Central memory CD8-positive, alpha-beta T cell (primary cell): ENCODE data around the gene WDR45.
A peak's percentile ranks its signal among the peaks of the same experiment; 100 is the strongest.
"Not testable (repeated sequence)": the region's sequence is repeated elsewhere in the genome, so short reads cannot be mapped to it uniquely, and the experiment has no call there.

ENCODE experiments used
- ATAC-seq: fragments of 150-1000 bp; cut with Tn5 transposase; replicated peaks from 2 replicates; pipeline ENCODE4 v1.10.0; 2022; ENCODE audit warnings: mild to moderate bottlenecking, moderate FRiP score, moderate number of reproducible peaks; ENCODE audit not compliant: poor library complexity, severe bottlenecking; ENCODE audit errors: extremely low read depth
- DNase-seq, 2 donors: peaks; one replicate each; pipeline ENCODE4 v3.0.0; 2021; ENCODE audit warnings: low spot score in 2 of 2
- H3K27ac Mint-ChIP-seq: one replicate; pipeline ENCODE4 v1.8.0; 2022; ENCODE audit warnings: low read depth, mild to moderate bottlenecking, moderate library complexity, mixed read lengths
- H3K27me3 Mint-ChIP-seq: one replicate; pipeline ENCODE4 v1.8.0; 2022; ENCODE audit warnings: mixed read lengths
- H3K36me3 Mint-ChIP-seq: one replicate; pipeline ENCODE4 v1.8.0; 2022; ENCODE audit warnings: mild to moderate bottlenecking, moderate library complexity, mixed read lengths; ENCODE audit not compliant: insufficient read depth
- H3K4me1 Mint-ChIP-seq: one replicate; pipeline ENCODE4 v1.8.0; 2022; ENCODE audit warnings: mixed read lengths
- H3K4me3 Mint-ChIP-seq: one replicate; pipeline ENCODE4 v1.8.0; 2022; ENCODE audit warnings: mild to moderate bottlenecking, moderate library complexity, mixed read lengths
- H3K9me3 Mint-ChIP-seq: one replicate; pipeline ENCODE4 v1.8.0; 2022; ENCODE audit warnings: mixed read lengths

Gene WDR45

GRCh38 chrX:49079489-49080428 lies at the start of gene WDR45:
TSS of gene WDR45 (minus strand) at chrX:49079887. CDS start at chrX:49078095, 1,792 bp downstream.
- ATAC-seq (peak; percentile 78), DNase-seq (peak; percentile 33 to 52)
- peaks cover 13% of the 10 kb centered on the region for H3K4me1 Mint-ChIP-seq
- H3K27me3 Mint-ChIP-seq = no peaks in the 10 kb centered on the region
- no peaks in the 10 kb centered on the region for H3K9me3 Mint-ChIP-seq
- peaks cover 10% of the 10 kb centered on the region for H3K36me3 Mint-ChIP-seq
- H3K27ac Mint-ChIP-seq = peak within 1 kb of the TSS; percentile 98
- H3K4me3 Mint-ChIP-seq = peak within 1 kb of the TSS; percentile 90

- ATAC-seq (no peak), DNase-seq (no peak)
- no peak overlapping the region for H3K27ac Mint-ChIP-seq
Observed at GRCh38 chrX:49129427-49129826, 49.7 kb upstream of the WDR45 start.

GRCh38 chrX:49127742-49128258 lies 48.1 kb upstream of the WDR45 start:
- H3K27me3 Mint-ChIP-seq, H3K27ac Mint-ChIP-seq: not testable (repeated sequence)

More at GRCh38 chrX:49129427-49129826, 49.7 kb upstream of the WDR45 start:
- Mint-ChIP-seq H3K27me3 (no peaks in the 10 kb centered on the region), H3K4me3 (no peak overlapping the region), H3K4me1 (no peaks in the 10 kb centered on the region), H3K9me3 (no peaks in the 10 kb centered on the region), H3K36me3 (no peaks in the 10 kb centered on the region)

GRCh38 chrX:49122499-49122898 lies 42.8 kb upstream of the WDR45 start:
- H3K27ac Mint-ChIP-seq = peak overlapping the region; percentile 95
- ATAC-seq (no peak), DNase-seq (no peak)
- no peaks in the 10 kb centered on the region for H3K27me3 Mint-ChIP-seq
- peaks cover 20% of the 10 kb centered on the region for H3K4me1 Mint-ChIP-seq
- peaks cover 21% of the 10 kb centered on the region for H3K36me3 Mint-ChIP-seq
- no peaks in the 10 kb centered on the region for H3K9me3 Mint-ChIP-seq
- peak overlapping the region; percentile 97 for H3K4me3 Mint-ChIP-seq

More at GRCh38 chrX:49127742-49128258, 48.1 kb upstream of the WDR45 start:
- not testable (repeated sequence) for H3K4me3 Mint-ChIP-seq, H3K9me3 Mint-ChIP-seq, H3K36me3 Mint-ChIP-seq, ATAC-seq, DNase-seq, H3K4me1 Mint-ChIP-seq

GRCh38 chrX:49120091-49120490 lies 40.4 kb upstream of the WDR45 start:
- ATAC-seq (no peak), DNase-seq (no peak)
- Mint-ChIP-seq H3K36me3 (peaks cover 32% of the 10 kb centered on the region), H3K4me1 (peaks cover 33% of the 10 kb centered on the region), H3K9me3 (no peaks in the 10 kb centered on the region), H3K27ac (no peak overlapping the region), H3K4me3 (peak overlapping the region; percentile 42), H3K27me3 (no peaks in the 10 kb centered on the region)

- peaks cover 22% of the 10 kb centered on the region for H3K4me1 Mint-ChIP-seq
- DNase-seq = no peak
- H3K27me3 Mint-ChIP-seq = no peaks in the 10 kb centered on the region
- H3K9me3 Mint-ChIP-seq = no peaks in the 10 kb centered on the region
- H3K36me3 Mint-ChIP-seq = peaks cover 34% of the 10 kb centered on the region
- peak overlapping the region; percentile 81 for H3K4me3 Mint-ChIP-seq
- H3K27ac Mint-ChIP-seq = peak overlapping the region; percentile 92
- ATAC-seq = no peak
Observed at GRCh38 chrX:49117581-49117980, 37.9 kb upstream of the WDR45 start.

GRCh38 chrX:49116716-49117115 lies 37.0 kb upstream of the WDR45 start:
- peaks cover 38% of the 10 kb centered on the region for H3K36me3 Mint-ChIP-seq
- ATAC-seq = no peak
- no peaks in the 10 kb centered on the region for H3K9me3 Mint-ChIP-seq
- peak overlapping the region; percentile 92 for H3K27ac Mint-ChIP-seq
- H3K27me3 Mint-ChIP-seq = no peaks in the 10 kb centered on the region
- peaks cover 22% of the 10 kb centered on the region for H3K4me1 Mint-ChIP-seq
- H3K4me3 Mint-ChIP-seq = peak overlapping the region; percentile 81
- DNase-seq = no peak

- Mint-ChIP-seq H3K9me3 (no peaks in the 10 kb centered on the region), H3K27ac (peak overlapping the region; percentile 92), H3K4me3 (peak overlapping the region; percentile 81), H3K27me3 (no peaks in the 10 kb centered on the region), H3K36me3 (peaks cover 39% of the 10 kb centered on the region), H3K4me1 (peaks cover 22% of the 10 kb centered on the region)
- ATAC-seq (no peak), DNase-seq (no peak)
Observed at GRCh38 chrX:49116076-49116475, 36.4 kb upstream of the WDR45 start.

GRCh38 chrX:49111791-49112190 lies 32.1 kb upstream of the WDR45 start:
- DNase-seq = no peak

GRCh38 chrX:49110417-49110816 lies 30.7 kb upstream of the WDR45 start:
- Mint-ChIP-seq H3K9me3 (no peaks in the 10 kb centered on the region), H3K4me1 (no peaks in the 10 kb centered on the region), H3K27ac (no peak overlapping the region), H3K27me3 (no peaks in the 10 kb centered on the region), H3K4me3 (no peak overlapping the region), H3K36me3 (peaks cover 32% of the 10 kb centered on the region)
- DNase-seq (no peak), ATAC-seq (no peak)

More at GRCh38 chrX:49111791-49112190, 32.1 kb upstream of the WDR45 start:
- ATAC-seq = no peak
- Mint-ChIP-seq H3K4me1 (peaks cover 8% of the 10 kb centered on the region), H3K4me3 (no peak overlapping the region), H3K27me3 (no peaks in the 10 kb centered on the region), H3K36me3 (peaks cover 39% of the 10 kb centered on the region), H3K9me3 (no peaks in the 10 kb centered on the region), H3K27ac (no peak overlapping the region)

- Mint-ChIP-seq H3K4me3 (no peak overlapping the region), H3K36me3 (peaks cover 29% of the 10 kb centered on the region), H3K4me1 (no peaks in the 10 kb centered on the region), H3K27ac (no peak overlapping the region), H3K27me3 (no peaks in the 10 kb centered on the region), H3K9me3 (no peaks in the 10 kb centered on the region)
- DNase-seq = no peak
- ATAC-seq = no peak
Observed at GRCh38 chrX:49108641-49109040, 29.0 kb upstream of the WDR45 start.

- H3K36me3 Mint-ChIP-seq = peaks cover 20% of the 10 kb centered on the region
Observed at GRCh38 chrX:49106930-49107329, 27.2 kb upstream of the WDR45 start.

GRCh38 chrX:49106296-49106695 lies 26.6 kb upstream of the WDR45 start:
- H3K4me3 Mint-ChIP-seq = no peak overlapping the region
- ATAC-seq (no peak), DNase-seq (no peak)
- H3K36me3 Mint-ChIP-seq = peaks cover 16% of the 10 kb centered on the region
- no peak overlapping the region for H3K27ac Mint-ChIP-seq
- peaks cover 3% of the 10 kb centered on the region for H3K4me1 Mint-ChIP-seq
- no peaks in the 10 kb centered on the region for H3K9me3 Mint-ChIP-seq
- no peaks in the 10 kb centered on the region for H3K27me3 Mint-ChIP-seq

More at GRCh38 chrX:49106930-49107329, 27.2 kb upstream of the WDR45 start:
- no peaks in the 10 kb centered on the region for H3K9me3 Mint-ChIP-seq
- H3K27ac Mint-ChIP-seq = no peak overlapping the region
- no peak for ATAC-seq
- DNase-seq = no peak
- no peaks in the 10 kb centered on the region for H3K4me1 Mint-ChIP-seq
- H3K27me3 Mint-ChIP-seq = no peaks in the 10 kb centered on the region
- H3K4me3 Mint-ChIP-seq = no peak overlapping the region
